Measurements from ENCODE around the gene RBM20. TPM values are rescaled to one million over a fixed set of nuclear protein-coding genes. Genes with fewer than 3 reads are reported as not detected.

RBM20 gene
- total and polyA plus RNA-seq, 2 experiments from 2014 or later = 0.05 to 0.17 TPM

DNA sequence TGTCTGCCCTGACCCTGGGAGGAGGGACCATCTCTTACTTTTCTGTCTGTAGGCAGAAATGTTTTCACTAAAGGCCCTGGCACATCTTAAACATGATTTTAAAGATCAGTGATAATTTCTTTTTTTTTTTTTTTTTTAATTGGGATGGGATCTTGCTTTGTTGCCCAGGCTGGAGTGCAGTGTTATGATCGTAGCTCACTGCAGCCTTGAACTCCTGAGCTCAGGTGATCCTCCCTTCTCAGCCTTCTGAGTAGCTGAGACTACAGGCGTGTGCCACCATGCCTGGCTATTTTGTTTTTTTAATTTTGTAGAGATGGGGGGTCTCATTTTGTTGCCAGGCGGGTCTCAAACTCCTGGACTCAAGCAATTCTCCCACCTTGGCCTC, 65.3 kb downstream of the RBM20 start:
- H3F3A ChIP-seq (replicated peaks; ENCODE audit: low read depth) = no peaks in the 10 kb centered on the region
- no peaks in the 10 kb centered on the region for H3K36me3 ChIP-seq (ENCODE audit: insufficient read depth)
- no peak overlapping the region for H3K4me3 Mint-ChIP-seq
- H3K27ac Mint-ChIP-seq = no peak overlapping the region
- no peak overlapping the region for H3K4me3 ChIP-seq
- no peak overlapping the region for H3K27ac ChIP-seq (ENCODE audit: low read depth)
- no peaks in the 10 kb centered on the region for H3K27me3 Mint-ChIP-seq (ENCODE audit: insufficient read depth, low read depth, poor library complexity)
- no peaks in the 10 kb centered on the region for H4K20me1 ChIP-seq (replicated peaks; ENCODE audit: insufficient read depth)
- no peak for ATAC-seq
- H3K4me1 Mint-ChIP-seq = peaks cover 14% of the 10 kb centered on the region
- H3K9me2 ChIP-seq (ENCODE audit: insufficient read depth) = no peaks in the 10 kb centered on the region
- peaks cover 4% of the 10 kb centered on the region; the same call in 1 of the 2 replicates for H3K4me1 ChIP-seq (ENCODE audit: insufficient read depth)
- H3K9me3 Mint-ChIP-seq = no peaks in the 10 kb centered on the region
- H3K79me2 ChIP-seq (replicated peaks; ENCODE audit: insufficient read depth) = no peaks in the 10 kb centered on the region
- TF ChIP-seq, protein P1, sequence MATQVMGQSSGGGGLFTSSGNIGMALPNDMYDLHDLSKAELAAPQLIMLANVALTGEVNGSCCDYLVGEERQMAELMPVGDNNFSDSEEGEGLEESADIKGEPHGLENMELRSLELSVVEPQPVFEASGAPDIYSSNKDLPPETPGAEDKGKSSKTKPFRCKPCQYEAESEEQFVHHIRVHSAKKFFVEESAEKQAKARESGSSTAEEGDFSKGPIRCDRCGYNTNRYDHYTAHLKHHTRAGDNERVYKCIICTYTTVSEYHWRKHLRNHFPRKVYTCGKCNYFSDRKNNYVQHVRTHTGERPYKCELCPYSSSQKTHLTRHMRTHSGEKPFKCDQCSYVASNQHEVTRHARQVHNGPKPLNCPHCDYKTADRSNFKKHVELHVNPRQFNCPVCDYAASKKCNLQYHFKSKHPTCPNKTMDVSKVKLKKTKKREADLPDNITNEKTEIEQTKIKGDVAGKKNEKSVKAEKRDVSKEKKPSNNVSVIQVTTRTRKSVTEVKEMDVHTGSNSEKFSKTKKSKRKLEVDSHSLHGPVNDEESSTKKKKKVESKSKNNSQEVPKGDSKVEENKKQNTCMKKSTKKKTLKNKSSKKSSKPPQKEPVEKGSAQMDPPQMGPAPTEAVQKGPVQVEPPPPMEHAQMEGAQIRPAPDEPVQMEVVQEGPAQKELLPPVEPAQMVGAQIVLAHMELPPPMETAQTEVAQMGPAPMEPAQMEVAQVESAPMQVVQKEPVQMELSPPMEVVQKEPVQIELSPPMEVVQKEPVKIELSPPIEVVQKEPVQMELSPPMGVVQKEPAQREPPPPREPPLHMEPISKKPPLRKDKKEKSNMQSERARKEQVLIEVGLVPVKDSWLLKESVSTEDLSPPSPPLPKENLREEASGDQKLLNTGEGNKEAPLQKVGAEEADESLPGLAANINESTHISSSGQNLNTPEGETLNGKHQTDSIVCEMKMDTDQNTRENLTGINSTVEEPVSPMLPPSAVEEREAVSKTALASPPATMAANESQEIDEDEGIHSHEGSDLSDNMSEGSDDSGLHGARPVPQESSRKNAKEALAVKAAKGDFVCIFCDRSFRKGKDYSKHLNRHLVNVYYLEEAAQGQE (IDR thresholded peaks at IDR 0.05; ENCODE audit: unreplicated experiment) = no peak
- no peak for TF ChIP-seq ZNF114 (CRISPR knock-in tag; IDR thresholded peaks at IDR 0.05)
- no peak for TF ChIP-seq NANOG (IDR thresholded peaks at IDR 0.05; ENCODE audit: borderline replicate concordance)
- no peak for TF ChIP-seq EZH2 (IDR thresholded peaks at IDR 0.05; ENCODE audit: low read depth, unreplicated experiment)
- no peak for TF ChIP-seq EZH2phosphoT487 (IDR thresholded peaks at IDR 0.05; ENCODE audit: unreplicated experiment)
- TF ChIP-seq JUNB (IDR thresholded peaks at IDR 0.05; ENCODE audit: unreplicated experiment) = no peak
- no peak for TF ChIP-seq ZNF331 (CRISPR knock-in tag; IDR thresholded peaks at IDR 0.05; ENCODE audit: low read depth)
- TF ChIP-seq POLR2AphosphoS5 (IDR thresholded peaks at IDR 0.05; ENCODE audit: low read depth) = no peak
- TF ChIP-seq, protein P2, sequence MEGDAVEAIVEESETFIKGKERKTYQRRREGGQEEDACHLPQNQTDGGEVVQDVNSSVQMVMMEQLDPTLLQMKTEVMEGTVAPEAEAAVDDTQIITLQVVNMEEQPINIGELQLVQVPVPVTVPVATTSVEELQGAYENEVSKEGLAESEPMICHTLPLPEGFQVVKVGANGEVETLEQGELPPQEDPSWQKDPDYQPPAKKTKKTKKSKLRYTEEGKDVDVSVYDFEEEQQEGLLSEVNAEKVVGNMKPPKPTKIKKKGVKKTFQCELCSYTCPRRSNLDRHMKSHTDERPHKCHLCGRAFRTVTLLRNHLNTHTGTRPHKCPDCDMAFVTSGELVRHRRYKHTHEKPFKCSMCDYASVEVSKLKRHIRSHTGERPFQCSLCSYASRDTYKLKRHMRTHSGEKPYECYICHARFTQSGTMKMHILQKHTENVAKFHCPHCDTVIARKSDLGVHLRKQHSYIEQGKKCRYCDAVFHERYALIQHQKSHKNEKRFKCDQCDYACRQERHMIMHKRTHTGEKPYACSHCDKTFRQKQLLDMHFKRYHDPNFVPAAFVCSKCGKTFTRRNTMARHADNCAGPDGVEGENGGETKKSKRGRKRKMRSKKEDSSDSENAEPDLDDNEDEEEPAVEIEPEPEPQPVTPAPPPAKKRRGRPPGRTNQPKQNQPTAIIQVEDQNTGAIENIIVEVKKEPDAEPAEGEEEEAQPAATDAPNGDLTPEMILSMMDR (conservative IDR thresholded peaks at IDR 0.05; ENCODE audit: low read depth in 2 of 2) = no peak
- no peaks in the 10 kb centered on the region for H3K27me3 ChIP-seq (ENCODE audit: insufficient read depth)
- no peak overlapping the region for H2AFZ ChIP-seq
- H3K4me2 ChIP-seq = no peak overlapping the region
- no peaks in the 10 kb centered on the region for H3K36me3 Mint-ChIP-seq (ENCODE audit: low read depth)
- no peak for DNase-seq (ENCODE audit: low spot score)

DNA sequence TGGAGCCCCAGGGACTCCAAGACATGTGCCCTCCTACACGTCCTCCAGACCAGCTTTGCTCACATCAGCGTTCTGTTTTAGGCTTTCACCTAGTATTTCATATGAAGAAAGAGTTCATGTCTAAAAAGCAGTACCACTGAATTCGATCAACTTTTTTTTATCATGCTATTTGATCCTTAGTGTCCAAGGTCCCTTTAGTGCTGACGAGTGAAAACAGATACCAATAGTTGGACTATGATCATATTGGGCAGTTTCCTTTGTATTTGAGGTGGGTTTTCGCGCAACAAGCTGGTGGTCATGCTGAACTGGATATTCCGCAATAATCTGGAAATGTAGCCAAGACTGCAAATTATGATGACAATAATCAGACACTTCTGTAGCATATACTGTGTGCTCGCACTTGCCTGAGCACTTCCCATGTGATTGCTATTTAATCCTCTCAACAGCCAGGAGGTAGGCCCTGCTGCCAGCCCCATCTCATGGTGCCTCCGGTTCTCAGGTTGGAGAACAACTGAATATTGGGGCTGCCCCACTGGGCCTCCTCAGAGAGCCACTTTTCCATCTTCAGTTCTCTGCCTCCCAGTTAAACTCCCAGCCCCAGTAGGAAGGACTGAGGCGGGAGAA, 65.9 kb downstream of the RBM20 start:
- H3K27me3 ChIP-seq (ENCODE audit: insufficient read depth) = no peaks in the 10 kb centered on the region
- DNase-seq (ENCODE audit: low spot score) (no peak), ATAC-seq (no peak)
- Mint-ChIP-seq H3K4me1 (peaks cover 14% of the 10 kb centered on the region), H3K4me3 (no peak overlapping the region), H3K27me3 (ENCODE audit: insufficient read depth, low read depth, poor library complexity) (no peaks in the 10 kb centered on the region), H3K9me3 (no peaks in the 10 kb centered on the region), H3K27ac (no peak overlapping the region), H3K36me3 (ENCODE audit: low read depth) (no peaks in the 10 kb centered on the region)
- no peaks in the 10 kb centered on the region for H4K20me1 ChIP-seq (replicated peaks; ENCODE audit: insufficient read depth)
- H3K27ac ChIP-seq (ENCODE audit: low read depth) = no peak overlapping the region
- H3K4me2 ChIP-seq = no peak overlapping the region
- no peak overlapping the region for H3K4me3 ChIP-seq
- no peak overlapping the region for H2AFZ ChIP-seq
- H3K4me1 ChIP-seq (ENCODE audit: insufficient read depth) = peaks cover 4% of the 10 kb centered on the region; the same call in 1 of the 2 replicates
- TF ChIP-seq STAT1 (IDR thresholded peaks at IDR 0.05; ENCODE audit: unreplicated experiment) (no peak), EZH2 (IDR thresholded peaks at IDR 0.05; ENCODE audit: low read depth, unreplicated experiment) (no peak), POLR2AphosphoS5 (IDR thresholded peaks at IDR 0.05; ENCODE audit: low read depth) (no peak), ZNF331 (CRISPR knock-in tag; IDR thresholded peaks at IDR 0.05; ENCODE audit: low read depth) (no peak), JUNB (IDR thresholded peaks at IDR 0.05; ENCODE audit: unreplicated experiment) (no peak), NANOG (IDR thresholded peaks at IDR 0.05; ENCODE audit: borderline replicate concordance) (no peak), EZH2phosphoT487 (IDR thresholded peaks at IDR 0.05; ENCODE audit: unreplicated experiment) (no peak), ZNF114 (CRISPR knock-in tag; IDR thresholded peaks at IDR 0.05) (no peak)
- TF ChIP-seq, protein P2 (conservative IDR thresholded peaks at IDR 0.05; ENCODE audit: low read depth in 2 of 2) = no peak
- TF ChIP-seq, protein P3, sequence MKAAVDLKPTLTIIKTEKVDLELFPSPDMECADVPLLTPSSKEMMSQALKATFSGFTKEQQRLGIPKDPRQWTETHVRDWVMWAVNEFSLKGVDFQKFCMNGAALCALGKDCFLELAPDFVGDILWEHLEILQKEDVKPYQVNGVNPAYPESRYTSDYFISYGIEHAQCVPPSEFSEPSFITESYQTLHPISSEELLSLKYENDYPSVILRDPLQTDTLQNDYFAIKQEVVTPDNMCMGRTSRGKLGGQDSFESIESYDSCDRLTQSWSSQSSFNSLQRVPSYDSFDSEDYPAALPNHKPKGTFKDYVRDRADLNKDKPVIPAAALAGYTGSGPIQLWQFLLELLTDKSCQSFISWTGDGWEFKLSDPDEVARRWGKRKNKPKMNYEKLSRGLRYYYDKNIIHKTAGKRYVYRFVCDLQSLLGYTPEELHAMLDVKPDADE (IDR thresholded peaks at IDR 0.05) = no peak
- H3F3A ChIP-seq (replicated peaks; ENCODE audit: low read depth) = no peaks in the 10 kb centered on the region
- H3K9me2 ChIP-seq (ENCODE audit: insufficient read depth) = no peaks in the 10 kb centered on the region
- H3K79me2 ChIP-seq (replicated peaks; ENCODE audit: insufficient read depth) = no peaks in the 10 kb centered on the region
- no peaks in the 10 kb centered on the region for H3K36me3 ChIP-seq (ENCODE audit: insufficient read depth)

All from GM23338 (cell line).